Activated naive CD8-positive, alpha-beta T cell treated with anti-CD3 and anti-CD28 coated beads, Interleukin-2, amount 50 U/mL, for 16 hours (primary cell): ENCODE results near the gene FGF2.
"Not testable (repeated sequence)": the region's sequence is repeated elsewhere in the genome, so short reads cannot be mapped to it uniquely, and the experiment has no call there.

Experiments
- DNase-seq: peaks from one replicate; pipeline ENCODE4 v3.0.0-alpha.2; 2020; ENCODE audit warnings: low read depth, low spot score

The FGF2 gene

GRCh38 chr4:122826553-122827257, at the start of gene FGF2:
Gene FGF2 (plus strand): TSS chr4:122826831. CDS start chr4:122827175, 344 bp downstream.
- DNase-seq: no peak

GRCh38 chr4:122776916-122777315, 49.7 kb upstream of the FGF2 start:
- DNase-seq: no peak

DNA sequence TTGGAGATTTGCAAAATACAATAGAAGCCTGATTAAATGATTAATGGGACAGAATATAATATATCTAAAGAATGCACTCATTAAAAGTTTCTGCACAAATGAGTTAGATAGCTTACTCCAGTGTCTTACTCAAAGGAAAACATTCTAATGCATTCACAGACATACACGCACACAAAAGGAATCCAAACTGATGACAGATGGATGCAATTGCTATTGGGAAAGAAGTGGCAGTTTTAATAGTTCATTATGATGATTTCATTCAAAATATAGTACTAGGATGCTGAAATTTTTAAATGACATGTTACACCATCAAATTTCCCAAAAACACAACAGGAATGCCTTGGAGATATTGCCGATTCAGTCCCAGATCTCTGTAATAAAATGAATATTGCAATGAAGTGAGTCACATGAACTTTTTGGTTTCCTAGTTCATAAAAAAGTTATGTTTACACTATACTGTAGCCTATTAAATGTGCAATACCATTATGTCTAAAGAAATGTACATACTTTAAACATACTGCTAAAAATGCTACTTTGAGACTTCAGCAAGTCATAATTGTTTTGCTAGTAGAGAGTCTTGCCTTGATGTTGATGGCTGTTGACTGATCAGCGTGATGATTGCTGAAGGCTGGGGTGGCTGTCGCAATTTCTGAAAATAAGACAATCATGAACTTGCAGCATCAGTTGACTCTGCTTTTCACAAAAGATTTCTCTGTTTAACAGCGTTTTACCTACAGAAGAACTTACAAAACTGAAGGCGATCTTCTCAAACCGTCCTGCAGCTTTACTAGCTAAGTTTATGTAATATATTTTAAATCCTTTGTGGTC, 48.6 kb upstream of the FGF2 start:
- DNase-seq: no peak

GRCh38 chr4:122781486-122781885, 45.1 kb upstream of the FGF2 start:
- DNase-seq: no peak

GRCh38 chr4:122783301-122784215, 43.1 kb upstream of the FGF2 start:
- no peak for DNase-seq

- no peak for DNase-seq
Measured at GRCh38 chr4:122784261-122784660, 42.4 kb upstream of the FGF2 start.

DNA sequence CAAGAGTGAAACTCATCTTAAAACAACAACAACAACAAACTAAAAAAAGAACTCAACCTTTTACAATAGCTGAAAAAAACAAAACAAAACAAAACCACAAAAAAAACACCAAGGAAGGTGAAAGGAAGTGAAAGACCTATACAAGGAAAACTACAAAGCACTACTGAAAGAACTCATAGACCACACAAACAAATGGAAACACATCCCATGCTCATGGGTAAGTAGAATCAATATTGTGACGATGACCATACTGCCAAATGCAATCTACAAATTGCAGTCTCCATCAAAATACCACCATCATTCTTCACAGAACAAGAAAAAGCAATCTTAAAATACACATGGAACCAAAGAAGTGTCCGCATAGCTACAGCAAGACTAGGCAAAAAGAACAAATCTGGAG, 41.5 kb upstream of the FGF2 start:
- DNase-seq: no peak

GRCh38 chr4:122786296-122786695, 40.3 kb upstream of the FGF2 start:
- not testable (repeated sequence) for DNase-seq

DNA sequence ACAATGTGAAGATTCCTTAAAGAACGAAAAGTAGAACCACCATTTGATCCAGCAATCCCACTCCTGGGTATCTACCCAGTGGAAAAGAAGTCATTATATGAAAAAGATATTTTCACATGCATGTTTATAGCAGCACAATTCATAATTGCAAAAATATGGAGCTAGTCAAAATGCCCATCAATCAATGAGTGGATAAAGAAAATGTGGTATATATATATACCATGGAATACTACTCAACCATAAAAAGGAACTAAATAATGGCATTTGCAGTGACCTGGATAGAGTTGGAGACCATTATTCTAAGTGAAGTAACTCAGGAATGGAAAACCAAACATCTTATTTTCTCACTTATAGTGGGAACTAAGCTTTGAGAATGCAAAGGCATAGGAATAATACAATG, 39.7 kb upstream of the FGF2 start:
- not testable (repeated sequence) for DNase-seq

- DNase-seq: no peak
Measured at GRCh38 chr4:122787940-122788339, 38.7 kb upstream of the FGF2 start.

- DNase-seq: no peak
Measured at GRCh38 chr4:122788935-122789334, 37.7 kb upstream of the FGF2 start.

DNA sequence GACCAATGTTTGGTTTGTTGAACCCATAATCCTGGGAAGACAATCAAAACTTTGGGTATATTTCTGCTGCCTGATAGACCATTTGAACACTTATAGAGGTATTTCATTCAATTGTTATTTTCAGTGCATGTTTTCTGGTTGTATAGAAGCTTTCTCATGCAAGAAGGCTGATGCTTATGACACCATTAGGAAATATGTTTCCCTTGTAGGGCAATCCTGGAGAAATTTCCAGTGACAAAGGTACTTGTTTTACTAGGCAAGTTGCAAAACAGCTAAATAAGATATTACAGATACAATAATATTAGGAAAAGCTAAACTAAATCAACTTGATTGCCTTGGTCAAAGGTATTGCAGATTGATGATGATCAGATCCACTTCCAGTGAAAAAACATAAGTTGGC, 32.8 kb upstream of the FGF2 start:
- DNase-seq: no peak

- no peak for DNase-seq
Measured at GRCh38 chr4:122796801-122797404, 29.7 kb upstream of the FGF2 start.

DNA sequence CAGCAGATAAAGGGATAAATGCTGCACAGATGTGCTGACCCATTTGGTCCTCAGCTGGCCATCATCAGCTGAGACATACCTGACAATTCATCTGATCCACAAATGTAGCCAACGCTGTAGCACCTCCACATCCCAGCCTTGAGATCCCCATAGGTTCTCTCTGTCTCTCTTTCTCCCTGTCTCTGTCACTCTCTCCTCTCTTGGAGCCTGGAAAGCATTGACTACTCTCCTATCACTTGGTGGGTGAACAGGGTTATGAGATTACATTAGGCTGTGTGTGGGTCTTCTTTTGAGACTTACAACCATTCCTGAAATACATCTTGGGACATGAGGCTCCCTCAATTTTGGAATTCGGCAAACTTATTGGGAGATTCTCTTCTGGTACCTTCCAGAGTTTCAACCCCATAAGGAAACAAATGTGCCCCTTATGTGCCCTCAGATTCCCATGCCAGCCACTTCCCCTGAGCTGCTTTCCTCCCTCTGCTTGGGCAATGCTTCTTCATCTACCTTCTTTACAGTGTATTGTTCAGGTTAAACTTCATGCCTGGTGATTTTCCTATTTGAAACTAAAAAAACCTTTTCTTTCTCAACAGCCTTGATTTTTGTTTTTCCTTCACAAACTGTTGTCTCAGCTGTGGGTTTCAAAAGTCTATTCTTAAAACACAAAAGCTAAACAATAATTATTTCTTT, 29.1 kb upstream of the FGF2 start:
- DNase-seq: no peak

DNA sequence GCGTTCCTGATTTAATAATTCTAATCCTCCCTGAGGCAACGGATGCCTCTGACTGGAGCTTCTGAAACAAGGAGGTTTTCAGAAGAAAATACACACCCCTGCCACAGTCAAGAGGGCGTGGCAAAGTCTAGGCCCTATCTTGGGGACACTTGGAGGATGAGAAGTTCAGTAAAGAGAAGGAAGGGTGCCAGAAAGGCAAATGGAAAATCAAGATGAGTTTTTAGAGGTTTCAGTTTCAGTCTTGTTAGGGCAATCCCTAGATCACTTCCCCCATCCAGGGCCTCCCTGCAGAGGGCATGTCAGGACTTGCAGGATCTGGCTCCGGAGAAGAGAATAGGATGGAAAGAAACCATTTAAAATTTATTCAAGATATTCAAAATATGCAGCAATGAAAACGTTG, 28.5 kb upstream of the FGF2 start:
- DNase-seq: no peak

- no peak for DNase-seq
Measured at GRCh38 chr4:122798917-122799316, 27.7 kb upstream of the FGF2 start.

DNA sequence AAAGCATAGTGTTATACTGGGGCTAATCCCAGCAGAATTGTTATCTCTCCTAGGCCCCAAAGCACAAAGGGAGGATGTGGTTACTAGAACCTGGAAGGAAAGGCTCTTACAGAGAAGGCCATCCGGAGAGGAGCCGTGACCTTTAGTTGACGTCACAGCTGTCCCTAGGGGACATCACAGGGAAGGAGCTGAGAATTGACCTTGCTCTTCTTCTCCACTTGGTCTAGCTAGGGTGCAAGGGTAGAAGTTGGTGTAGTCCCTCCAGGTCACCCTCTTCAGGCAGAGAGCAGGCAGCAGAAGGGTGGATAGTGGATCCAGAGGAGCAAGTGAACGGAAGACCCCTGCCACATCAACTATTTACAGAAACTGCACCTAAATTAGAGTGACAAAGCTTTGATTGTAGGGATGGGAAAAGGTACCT, 22.8 kb upstream of the FGF2 start:
- DNase-seq: no peak

GRCh38 chr4:122806981-122807679, 19.5 kb upstream of the FGF2 start:
- no peak for DNase-seq

- no peak for DNase-seq
Measured at GRCh38 chr4:122810669-122811068, 16.0 kb upstream of the FGF2 start.

DNA sequence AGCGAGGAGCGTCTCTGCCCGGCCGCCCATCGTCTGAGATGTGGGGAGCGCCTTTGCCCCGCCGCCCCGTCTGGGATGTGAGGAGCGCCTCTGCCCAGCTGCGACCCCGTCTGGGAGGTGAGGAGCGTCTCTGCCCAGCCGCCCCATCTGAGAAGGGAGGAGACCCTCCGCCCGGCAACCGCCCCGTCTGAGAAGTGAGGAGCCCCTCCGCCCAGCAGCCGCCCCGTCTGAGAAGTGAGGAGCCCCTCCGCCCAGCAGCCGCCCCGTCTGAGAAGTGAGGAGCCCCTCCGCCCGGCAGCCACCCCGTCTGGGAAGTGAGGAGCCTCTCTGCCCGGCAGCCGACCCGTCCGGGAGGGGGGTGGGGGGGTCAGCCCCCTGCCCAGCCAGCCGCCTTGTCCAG, 14.8 kb upstream of the FGF2 start:
- not testable (repeated sequence) for DNase-seq
